Stomach (tissue), 9 donors: ENCODE data around the gene ABCA13. TPM values are rescaled to one million over a fixed set of nuclear protein-coding genes. Genes with fewer than 3 reads are reported as not detected.
"Not testable (repeated sequence)": the region's sequence is repeated elsewhere in the genome, so short reads cannot be mapped to it uniquely, and the experiment has no call there.

Experiments
- DNase-seq, 2 donors: peaks; one replicate each; pipeline versions ENCODE4 v3.0.0 to v3.0.0-alpha.2; 2013 to 2019
- H3K27ac ChIP-seq, 5 donors: fragments of 200-600 bp in 4 of 5; sonication (generic) in 4 of 5; one replicate each; pipeline ENCODE4 v1.5.1; 2013 to 2019; ENCODE audit warnings: mild to moderate bottlenecking in 1 of 5, moderate library complexity in 1 of 5
- H3K27me3 ChIP-seq, 3 donors: fragments of 200-600 bp; sonication (generic); one replicate each; pipeline ENCODE4 v1.5.1; 2017 to 2019; ENCODE audit warnings: mixed run types in 1 of 3
- H3K36me3 ChIP-seq, 4 donors: fragments of 200-600 bp; sonication (generic); 1 replicate in 3 of 4; 2 replicates in 1 of 4; pipeline ENCODE4 v1.5.1; 2016 to 2019
- H3K4me1 ChIP-seq, 4 donors: fragments of 200-600 bp; sonication (generic); one replicate each; pipeline ENCODE4 v1.5.1; 2016 to 2019
- H3K4me3 ChIP-seq, 4 donors: fragments of 200-600 bp; sonication (generic) in 3 of 4; one replicate each; pipeline ENCODE4 v1.5.1; 2016 to 2019; ENCODE audit warnings: mild to moderate bottlenecking in 1 of 4
- H3K9me3 ChIP-seq, 4 donors: fragments of 200-600 bp; sonication (generic); one replicate each; pipeline ENCODE4 v1.5.1; 2016 to 2019
- CTCF ChIP-seq, 7 experiments: fragments of 450-650 bp in 4 of 7; fragments of 200-600 bp in 3 of 7; sonication (generic) in 3 of 7; IDR thresholded peaks; one replicate each; pipeline ENCODE4 v1.5.1; 2016 to 2019; ENCODE audit warnings: antibody characterized with exemption in 7 of 7, control low read depth in 2 of 7, mild to moderate bottlenecking in 1 of 7
- EP300 ChIP-seq: sonication (generic); formaldehyde crosslinking; IDR thresholded peaks from one replicate; pipeline ENCODE4 v1.6.1; 2017; ENCODE audit warnings: antibody characterized with exemption
- POLR2A ChIP-seq, 4 donors: fragments of 450-650 bp; IDR thresholded peaks; one replicate each; pipeline ENCODE4 v1.6.1; 2016; ENCODE audit warnings: antibody characterized with exemption in 4 of 4, control low read depth in 2 of 4, mild to moderate bottlenecking in 1 of 4, moderate library complexity in 1 of 4
- POLR2AphosphoS5 ChIP-seq, 3 donors: sonication (generic); formaldehyde crosslinking; IDR thresholded peaks; one replicate each; pipeline ENCODE4 v1.6.1; 2016; ENCODE audit warnings: antibody characterized with exemption in 3 of 3
- WGBS, 5 donors: extraction: QIAGEN DNeasy Blood & Tissue Kit in 3 of 5; methylation state at CpG; one replicate each; pipeline versions ENCODE4 v1.1.5 to v1.1.7; 2013 to 2018; 5-methylcytosine and 5-hydroxymethylcytosine counted together
- intact Hi-C: fragments of 100-400 bp; cut with DNase I; formaldehyde crosslinking; loops from one replicate; pipeline ENCODE4 v1.15.1; 2023; ENCODE audit warnings: low total_unique reads
- polyA plus RNA-seq, 3 donors: library from polyadenylated mRNA; stranded (reverse); fragments of 200-250 nt; gene quantifications; one replicate each; pipeline ENCODE4 v1.2.3, GENCODE V29; 2013
- total RNA-seq, 5 donors: library from RNA; depleted of rRNA; stranded (reverse); fragments of >200 nt; gene quantifications; one replicate each; pipeline versions ENCODE4 v1.1.0 to v1.2.3, GENCODE V29; 2014 to 2016
- donor health status: healthy with polysubstance abuse.
- donor health status: Bipolar disorder and iron deficiency.
- donor health status: healthy.

ABCA13 gene
- total and polyA plus RNA-seq, 8 donors: under 0.01 to 0.92 (median 0.50) TPM; not detected in 5

GRCh38 chr7:48147078-48147591, 24.1 kb upstream of the ABCA13 start:
- intact Hi-C loops: no loop called here
- H3K9me3 ChIP-seq: no peaks in the 10 kb centered on the region
- 70 to 78% (median 72%) methylated on average over 4 of the region's 4 CpGs for WGBS, 5 donors
- H3K4me3 ChIP-seq: no peak overlapping the region
- no peaks in the 10 kb centered on the region for H3K4me1 ChIP-seq
- H3K27ac ChIP-seq: no peak overlapping the region
- H3K36me3 ChIP-seq: no peaks in the 10 kb centered on the region
- no peaks in the 10 kb centered on the region for H3K27me3 ChIP-seq
- no peak for DNase-seq
- no peak for TF ChIP-seq CTCF (IDR thresholded peaks at IDR 0.05)
- no peak for TF ChIP-seq POLR2A (IDR thresholded peaks at IDR 0.05)
- no peak for TF ChIP-seq POLR2AphosphoS5 (IDR thresholded peaks at IDR 0.05)
- no peak for TF ChIP-seq EP300

DNA sequence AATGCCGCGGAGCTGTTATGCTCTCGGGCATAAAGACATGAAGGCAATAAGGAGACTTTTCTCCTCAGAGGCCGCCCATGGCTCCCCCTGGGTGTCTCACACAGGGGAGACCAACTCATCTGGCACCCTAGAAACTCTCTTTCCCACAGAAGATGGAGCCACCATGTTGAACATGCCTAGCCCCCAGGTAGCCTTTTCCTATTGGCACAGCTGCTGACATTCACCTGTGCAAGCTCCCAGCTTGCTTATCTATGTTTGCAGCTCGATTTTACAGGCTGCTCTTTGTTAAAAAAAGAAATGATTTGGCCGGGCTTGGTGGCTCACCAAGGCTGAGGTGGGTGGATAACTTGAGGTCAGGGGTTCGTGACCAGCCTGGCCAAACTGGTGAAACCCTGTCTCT, 23.6 kb upstream of the ABCA13 start:
- H3K4me3 ChIP-seq, H3K27me3 ChIP-seq, H3K36me3 ChIP-seq, intact Hi-C loops, DNase-seq, H3K27ac ChIP-seq, H3K4me1 ChIP-seq, H3K9me3 ChIP-seq: not testable (repeated sequence)
- WGBS, 5 donors: 30 to 55% (median 46%) methylated on average over 7 of the region's 7 CpGs

GRCh38 chr7:48148311-48148710, 22.9 kb upstream of the ABCA13 start:
- intact Hi-C loops: no loop called here
- DNase-seq: no peak
- TF ChIP-seq CTCF (IDR thresholded peaks at IDR 0.05): no peak
- TF ChIP-seq POLR2A (IDR thresholded peaks at IDR 0.05): no peak
- TF ChIP-seq EP300: no peak
- TF ChIP-seq POLR2AphosphoS5 (IDR thresholded peaks at IDR 0.05): no peak
- Histone ChIP-seq H3K9me3 (no peaks in the 10 kb centered on the region), H3K36me3 (no peaks in the 10 kb centered on the region), H3K4me1 (no peaks in the 10 kb centered on the region), H3K4me3 (no peak overlapping the region), H3K27ac (no peak overlapping the region), H3K27me3 (no peaks in the 10 kb centered on the region)
- 79 to 93% (median 88%) methylated on average over 2 of the region's 2 CpGs for WGBS, 5 donors

- no peak overlapping the region for H3K4me3 ChIP-seq
- intact Hi-C loops: no loop called here
- H3K27ac ChIP-seq: no peak overlapping the region
- H3K9me3 ChIP-seq: no peaks in the 10 kb centered on the region
- H3K4me1 ChIP-seq: no peaks in the 10 kb centered on the region
- no peak for TF ChIP-seq CTCF (IDR thresholded peaks at IDR 0.05)
- TF ChIP-seq EP300: no peak
- no peak for TF ChIP-seq POLR2AphosphoS5 (IDR thresholded peaks at IDR 0.05)
- DNase-seq: no peak
- no peaks in the 10 kb centered on the region for H3K36me3 ChIP-seq
- H3K27me3 ChIP-seq: no peaks in the 10 kb centered on the region
Measured at GRCh38 chr7:48149058-48149457, 22.2 kb upstream of the ABCA13 start.

DNA sequence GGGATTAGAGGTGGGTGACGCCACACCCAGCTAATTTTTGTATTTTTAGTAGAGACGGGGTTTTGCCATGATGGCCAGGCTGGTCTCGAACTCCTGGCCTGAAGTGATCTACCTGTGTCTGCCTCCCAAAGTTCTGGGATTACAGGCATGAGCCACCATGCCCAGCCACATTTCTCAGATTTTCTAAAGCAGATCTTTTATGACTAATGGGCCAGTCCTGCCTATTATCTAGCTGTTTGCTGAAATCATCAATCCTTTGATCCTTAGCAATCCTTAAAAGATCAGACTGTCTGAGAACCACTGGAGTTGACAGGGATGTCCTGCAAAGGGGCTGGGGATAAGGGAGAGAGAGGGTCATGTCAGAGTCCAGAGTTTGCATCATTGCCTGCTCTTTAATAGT, 21.2 kb upstream of the ABCA13 start:
- H3K36me3 ChIP-seq: no peaks in the 10 kb centered on the region
- 83 to 94% (median 90%) methylated on average over 3 of the region's 3 CpGs for WGBS, 5 donors
- intact Hi-C loops: no loop called here
- no peaks in the 10 kb centered on the region for H3K4me1 ChIP-seq
- H3K27ac ChIP-seq: no peak overlapping the region
- DNase-seq: no peak
- peaks cover 0 to 3% (median 0%) of the 10 kb centered on the region in 4 donors for H3K9me3 ChIP-seq
- H3K27me3 ChIP-seq: no peaks in the 10 kb centered on the region
- TF ChIP-seq POLR2A (IDR thresholded peaks at IDR 0.05) (no peak), POLR2AphosphoS5 (IDR thresholded peaks at IDR 0.05) (no peak), EP300 (no peak), CTCF (IDR thresholded peaks at IDR 0.05) (no peak)
- no peak overlapping the region for H3K4me3 ChIP-seq
